ENCODE data around the gene KEAP1. TPM values are rescaled to one million over a fixed set of nuclear protein-coding genes. Genes with fewer than 3 reads are reported as not detected.

Gene KEAP1
- total and polyA plus RNA-seq, 2 of the 8 experiments (the other 6 are each of a cell fraction or from before 2014, with no cell fraction given) = 80.6 to 106 TPM

DNA sequence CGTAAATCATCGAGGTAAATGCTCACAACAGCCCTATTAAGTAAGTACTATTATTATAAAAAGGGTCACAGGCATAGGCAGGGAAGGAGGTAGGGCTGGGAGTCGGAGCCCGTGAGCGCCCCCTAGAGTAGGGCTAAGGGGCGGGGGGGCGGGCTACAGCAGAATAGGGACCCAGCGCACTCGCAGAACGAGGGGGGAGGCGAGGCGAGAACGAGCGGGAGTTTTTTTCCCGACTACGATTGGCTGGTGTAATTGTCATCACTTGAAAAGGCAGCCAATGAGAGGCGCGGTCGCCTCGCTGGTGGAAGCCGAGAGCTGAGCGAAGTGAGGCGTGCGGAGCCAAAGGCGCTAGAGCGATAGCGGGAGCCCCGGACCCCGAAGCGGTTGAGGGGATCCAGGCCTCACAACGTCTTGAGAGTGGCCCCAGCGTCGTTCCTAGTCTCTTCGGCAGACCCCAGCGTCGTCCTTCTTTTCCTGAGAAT is 24.2 kb downstream of the KEAP1 start:
- FAIRE-seq (peak; percentile 81), DNase-seq (ENCODE audit: low read depth in 1 of 2, low spot score in 2 of 2) (peak; percentile 80 to 89)
- H3K4ac ChIP-seq (replicated peaks; ENCODE audit: insufficient read length, low read depth, low read length) = no peak overlapping the region
- H3K18ac ChIP-seq (ENCODE audit: extremely low read depth, low read length) = 0 out of 2 replicates have a peak overlapping the region, but pooled peaks have one; percentile 48
- H2BK15ac ChIP-seq (ENCODE audit: low read length) = no peak overlapping the region
- 0 out of 2 replicates have a peak overlapping the region, but pooled peaks have one; percentile 69 for H2AFZ ChIP-seq (ENCODE audit: low read length)
- CTCF ChIA-PET (ENCODE audit: partially characterized antibody) = interaction anchor here (0.6 to 5.1 kb wide), 17 partner anchors 13 to 377 kb away, joined by 3 to 29 read pairs (median 4); no protein-coding TSS in a partner anchor
- H4K91ac ChIP-seq (replicated peaks; ENCODE audit: insufficient read length, low read length) = no peak overlapping the region
- H2BK120ac ChIP-seq (replicated peaks; ENCODE audit: low read depth, low read length) = no peak overlapping the region
- no peaks in the 10 kb centered on the region; the same call in 1 of the 2 replicates for H3K23me2 ChIP-seq (ENCODE audit: low read depth, low read length)
- H3K79me2 ChIP-seq (ENCODE audit: control insufficient read depth in 1 of 2, insufficient read depth in 2 of 2, low read length in 2 of 2) = no peaks in the 10 kb centered on the region
- H3K14ac ChIP-seq (ENCODE audit: insufficient read length) = no peak overlapping the region
- H3K4me2 ChIP-seq (ENCODE audit: insufficient read depth in 1 of 2, low read depth in 2 of 2, low read length in 2 of 2) = peak overlapping the region; percentile 56
- no peaks in the 10 kb centered on the region for H4K20me1 ChIP-seq (replicated peaks in 1 of 2; ENCODE audit: control insufficient read depth in 1 of 2, insufficient read depth in 2 of 2, low read length in 2 of 2)
- peaks cover 6 to 11% (median 9%) of the 10 kb centered on the region in 4 experiments for H3K27me3 ChIP-seq (replicated peaks in 1 of 4; ENCODE audit: control insufficient read depth in 3 of 4, extremely low read depth in 1 of 4, insufficient read depth in 3 of 4, low read length in 3 of 4)
- H2AK5ac ChIP-seq (ENCODE audit: low read depth, low read length) = no peak overlapping the region
- H3K4me3 ChIP-seq (ENCODE audit: extremely low read depth in 1 of 4, insufficient read depth in 2 of 4, low read depth in 3 of 4, low read length in 4 of 4) = peak overlapping the region in 1 of 4 experiments; percentile 36; a peak in 2 of 8 replicates
- POLR2A ChIA-PET (ENCODE audit: partially characterized antibody) = interaction anchor here (1.0 to 1.1 kb wide), 4 partner anchors 11 to 20 kb away, joined by 3 to 5 read pairs (median 3); no protein-coding TSS in a partner anchor
- no peak overlapping the region for H3K56ac ChIP-seq (replicated peaks; ENCODE audit: insufficient read length, low read depth, low read length)
- H2BK12ac ChIP-seq (ENCODE audit: low read depth, low read length) = no peak overlapping the region
- no peaks in the 10 kb centered on the region for H3K79me1 ChIP-seq (ENCODE audit: low read depth, low read length)
- H3K23ac ChIP-seq (ENCODE audit: insufficient read length) = no peak overlapping the region
- no peak overlapping the region for H4K8ac ChIP-seq (ENCODE audit: extremely low read depth, insufficient read depth, low read length)
- H3K9me3 ChIP-seq (ENCODE audit: insufficient read depth in 2 of 2, low read depth in 1 of 2, low read length in 1 of 2) = no peaks in the 10 kb centered on the region; a peak in 1 of 4 replicates
- H3K27ac ChIP-seq (ENCODE audit: low read depth, low read length) = no peak overlapping the region
- H3K4me1 ChIP-seq (replicated peaks in 1 of 4; ENCODE audit: control insufficient read depth in 3 of 4, insufficient read depth in 4 of 4, low read length in 3 of 4) = peaks cover 0 to 4% (median 0%) of the 10 kb centered on the region in 4 experiments; a peak in 2 of 7 replicates
- H3K9ac ChIP-seq (replicated peaks in 1 of 4; ENCODE audit: extremely low read depth in 1 of 4, low read depth in 3 of 4, low read length in 3 of 4) = no peak overlapping the region; a peak in 1 of 7 replicates
- no peak overlapping the region for H4K5ac ChIP-seq (ENCODE audit: insufficient read length, low read depth, low read length)
- no peaks in the 10 kb centered on the region for H3K36me3 ChIP-seq (ENCODE audit: control insufficient read depth in 2 of 4, insufficient read depth in 4 of 4, low read length in 3 of 4)
- no peak overlapping the region for H2BK20ac ChIP-seq (ENCODE audit: low read length)
- H2BK5ac ChIP-seq (ENCODE audit: low read depth, low read length) = no peak overlapping the region
- WGBS, 2 experiments (ENCODE audit: extremely low coverage in 1 of 2, insufficient coverage in 1 of 2, insufficient read length in 1 of 2, insufficient replicate concordance in 2 of 2, low coverage in 1 of 2, low lambda C conversion rate in 2 of 2, missing lambda C conversion rate in 1 of 2) = 5% methylated on average over 25 of the region's 36 CpGs; no CpG with 5 or more reads in 1 of the 2 experiments
- peak; percentile 61 for TF ChIP-seq CREB1 (IDR thresholded peaks at IDR 0.05)
- TF ChIP-seq SP1 (IDR thresholded peaks at IDR 0.05; ENCODE audit: low read depth, low read length) = peak; percentile 90
- peak; percentile 99 for TF ChIP-seq E2F6 (IDR thresholded peaks at IDR 0.05)
- no peak for TF ChIP-seq SIN3A (conservative IDR thresholded peaks at IDR 0.05 in 1 of 2, IDR thresholded peaks at IDR 0.05 in 1 of 2; ENCODE audit: low read depth in 1 of 2, low read length in 2 of 2)
- TF ChIP-seq, protein P1, sequence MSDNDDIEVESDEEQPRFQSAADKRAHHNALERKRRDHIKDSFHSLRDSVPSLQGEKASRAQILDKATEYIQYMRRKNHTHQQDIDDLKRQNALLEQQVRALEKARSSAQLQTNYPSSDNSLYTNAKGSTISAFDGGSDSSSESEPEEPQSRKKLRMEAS (IDR thresholded peaks at IDR 0.05) = peak; percentile 97
- no peak for TF ChIP-seq MAFK (IDR thresholded peaks at IDR 0.05; ENCODE audit: low read depth, low read length)
- 0 out of 2 replicates have a peak, but pooled peaks have one; percentile 9 for TF ChIP-seq PHF8 (conservative IDR thresholded peaks at IDR 0.05; ENCODE audit: low read depth, low read length)
- TF ChIP-seq ASH2L (IDR thresholded peaks at IDR 0.05; ENCODE audit: low read length) = no peak
- TF ChIP-seq CHD2 (IDR thresholded peaks at IDR 0.05; ENCODE audit: low read length) = peak; percentile 75
- TF ChIP-seq KDM4A (IDR thresholded peaks at IDR 0.05; ENCODE audit: low read depth, low read length, severe bottlenecking) = peak; percentile 59

Data from H1 (cell line).